GM13976 (cell line): ENCODE measurements around the gene TSC22D2.

Source experiments
- DNase-seq: peaks from one replicate; pipeline ENCODE4 v3.0.0; 2012; ENCODE audit warnings: low spot score
- CTCF ChIP-seq: IDR thresholded peaks from 2 replicates; pipeline ENCODE4 v1.5.1; 2012; ENCODE audit warnings: borderline replicate concordance, mild to moderate bottlenecking; ENCODE audit not compliant: insufficient read depth; ENCODE audit errors: extremely low read depth, missing control alignments, control extremely low read depth
- in situ Hi-C: fragments of 300-500 bp; cut with MboI; formaldehyde crosslinking; loops from one replicate; pipeline ENCODE4 v1.12.0; 2022; ENCODE audit warnings: low sequenced_read_pairs, mixed read lengths, inconsistent platforms; ENCODE audit not compliant: unreplicated experiment

Gene TSC22D2

GRCh38 chr3:150384296-150385212, 23.5 kb upstream of the TSC22D2 start:
- DNase-seq, result peak; percentile 72
- TF ChIP-seq CTCF, result peak; percentile 25
- in situ Hi-C loops, result no loop called here

DNA sequence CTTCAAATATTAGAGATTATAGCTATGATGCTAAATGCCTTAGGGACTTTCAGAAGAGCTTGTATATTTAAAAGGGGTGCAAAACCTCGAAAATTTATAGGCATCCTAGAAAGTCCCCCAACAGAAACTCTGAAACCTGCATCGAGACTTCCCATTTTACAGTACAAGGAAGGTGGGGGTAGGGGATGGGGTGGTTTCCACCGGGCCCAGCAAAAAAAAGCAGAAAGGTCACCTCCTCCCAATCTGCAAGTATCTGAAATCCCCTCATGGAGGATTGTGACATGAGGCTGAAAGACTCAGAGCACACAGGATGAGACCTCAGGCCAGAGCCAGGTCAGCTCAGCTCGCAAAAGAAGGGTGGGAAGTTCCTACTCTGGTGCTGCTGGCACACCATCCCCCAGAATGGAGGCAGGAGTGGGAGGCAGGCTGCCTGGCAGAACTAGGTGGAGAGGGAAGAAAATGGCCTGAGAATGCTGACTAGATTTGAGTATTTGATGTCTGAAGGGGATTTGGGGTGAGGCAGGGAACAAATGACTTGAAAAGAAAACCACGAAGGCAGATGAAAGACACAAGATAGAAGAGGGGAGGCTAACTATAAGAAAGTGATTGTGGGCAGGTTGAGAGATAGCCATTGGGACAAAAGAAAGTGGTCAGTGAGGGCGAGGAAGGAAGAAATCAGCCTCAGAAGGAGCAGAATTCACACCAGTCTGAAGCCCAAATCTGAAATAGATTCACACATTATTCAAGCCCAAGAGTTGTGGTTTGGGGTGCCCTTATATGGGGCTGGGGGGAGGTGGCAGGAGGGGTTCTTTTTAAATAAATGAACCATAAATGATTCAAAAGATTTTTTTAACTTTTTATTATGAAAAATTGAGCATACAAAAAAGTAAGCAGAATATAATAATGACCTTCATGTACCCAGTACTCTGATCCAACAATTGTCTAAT, 22.5 kb upstream of the TSC22D2 start:
- no peak for TF ChIP-seq CTCF
- peak; percentile 40 for DNase-seq
- in situ Hi-C loops, result no loop called here

GRCh38 chr3:150388498-150389418, 19.3 kb upstream of the TSC22D2 start:
- TF ChIP-seq CTCF, result no peak
- in situ Hi-C loops, result no loop called here
- no peak for DNase-seq

GRCh38 chr3:150390087-150390486, 18.0 kb upstream of the TSC22D2 start:
- in situ Hi-C loops, result no loop called here
- no peak for TF ChIP-seq CTCF

DNA sequence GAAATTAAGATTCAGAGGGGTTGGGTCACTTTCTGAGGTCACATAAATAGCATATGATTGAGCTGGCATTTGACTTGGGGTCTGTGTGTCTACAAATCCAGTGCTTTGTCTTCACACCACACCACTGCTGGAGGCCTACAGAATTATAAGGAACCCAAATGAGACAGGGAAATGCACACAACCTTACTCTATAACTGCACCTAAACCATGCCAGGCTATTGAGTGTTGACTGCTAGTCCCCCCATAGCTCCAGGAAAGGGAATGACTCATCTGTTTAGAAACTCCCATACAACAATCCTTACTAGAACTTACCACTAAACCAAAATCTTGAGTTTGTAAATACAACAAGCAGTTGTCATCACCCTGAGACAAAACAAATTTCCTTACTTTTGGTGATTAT, 16.9 kb upstream of the TSC22D2 start:
- no peak for DNase-seq
- in situ Hi-C loops, result no loop called here
- no peak for TF ChIP-seq CTCF

More at GRCh38 chr3:150390087-150390486, 18.0 kb upstream of the TSC22D2 start:
- DNase-seq, result no peak
